Adrenal gland (tissue), 12 donors: ENCODE measurements around the gene INCENP. TPM values are rescaled to one million over a fixed set of nuclear protein-coding genes. Genes with fewer than 3 reads are reported as not detected.

Experiments used
- DNase-seq, 7 donors: peaks; one replicate each; pipeline ENCODE4 v3.0.0-alpha.2; 2019 to 2020
- H3K27ac ChIP-seq, 5 donors: fragments of 200-600 bp; sonication (generic) in 4 of 5; 1 replicate in 3 of 5; 2 replicates in 2 of 5; pipeline versions ENCODE4 v1.5.1 to v1.8.0; 2016 to 2020; ENCODE audit warnings: mild to moderate bottlenecking in 1 of 5
- H3K27me3 ChIP-seq: fragments of 200-600 bp; 2 replicates; pipeline ENCODE4 v1.8.0; 2021
- H3K36me3 ChIP-seq, 2 donors: fragments of 200-600 bp; replicated peaks in 1 of 2; 1 replicate in 1 of 2; 2 replicates in 1 of 2; pipeline versions ENCODE4 v1.5.1 to v1.8.0; 2018 to 2022
- H3K4me1 ChIP-seq, 2 donors: fragments of 200-600 bp; replicated peaks in 1 of 2; 1 replicate in 1 of 2; 2 replicates in 1 of 2; pipeline versions ENCODE4 v1.5.1 to v1.8.0; 2018 to 2021
- H3K4me3 ChIP-seq, 4 donors: fragments of 200-600 bp; sonication (generic) in 3 of 4; one replicate each; pipeline ENCODE4 v1.5.1; 2016 to 2018
- H3K9me3 ChIP-seq, 3 donors: fragments of 200-600 bp; sonication (generic) in 1 of 3; replicated peaks in 1 of 3; 1 replicate in 2 of 3; 2 replicates in 1 of 3; pipeline versions ENCODE4 v1.5.1 to v1.8.0; 2016 to 2021
- POLR2A ChIP-seq, 2 donors: fragments of 450-650 bp; IDR thresholded peaks; one replicate each; pipeline ENCODE4 v1.6.1; 2017; ENCODE audit warnings: antibody characterized with exemption in 2 of 2, mild to moderate bottlenecking in 2 of 2, moderate library complexity in 1 of 2
- WGBS, 4 donors: extraction: QIAGEN DNeasy Blood & Tissue Kit in 2 of 4; methylation state at CpG; one replicate each; pipeline versions ENCODE4 v1.1.5 to v1.1.7; 2013 to 2017; 5-methylcytosine and 5-hydroxymethylcytosine counted together
- intact Hi-C, 2 donors: fragments of 100-400 bp; cut with DNase I; formaldehyde crosslinking; loops; one replicate each; pipeline versions ENCODE4 v1.14.1 to v1.15.0; 2022 to 2023
- polyA plus RNA-seq, 3 donors: library from polyadenylated mRNA; stranded (reverse); fragments of 200-250 nt in 2 of 3; fragments of 350-450 nt in 1 of 3; fragmentation: Illumina TruSeq in 1 of 3; extraction: RNeasy Lipid Tissue Mini Kit (QIAGEN cat#74804) in 1 of 3; gene quantifications; one replicate each; pipeline ENCODE4 v1.2.3, GENCODE V29; 2013 to 2014
- total RNA-seq, 9 donors: library from RNA; depleted of rRNA in 4 of 9; stranded (reverse); fragments of >200 nt in 4 of 9; fragments of 120-200 nt in 1 of 9; fragmentation: NEBNext Ultra II Directional in 1 of 9; extraction: Animal tissue kit (Norgen Biotek cat#: 25700) in 1 of 9; gene quantifications; one replicate each; pipeline versions ENCODE4 v1.1.0 to v1.2.4, GENCODE V29; 2013 to 2023
- TF ChIP-seq, protein P1 (sequence below), 6 experiments: fragments of 450-650 bp in 4 of 6; fragments of 200-600 bp in 2 of 6; sonication (generic) in 1 of 6; IDR thresholded peaks; 1 replicate in 5 of 6; 2 replicates in 1 of 6; pipeline versions ENCODE4 v1.5.1 to v1.8.0; 2016 to 2021; ENCODE audit warnings: antibody characterized with exemption in 6 of 6, mild to moderate bottlenecking in 2 of 6, moderate library complexity in 1 of 6
- donor health status: healthy with polysubstance abuse.
- donor health status: Bipolar disorder and iron deficiency.
- donor health status: DM: yes; HTN: yes; CAD: no.
- donor health status: DM: no; HTN: no; CAD: no.
- donor health status: DM: no; HTN: no; CAD: no.
- donor health status: DM: yes; HTN: yes; CAD: no.

INCENP gene
- total and polyA plus RNA-seq, 12 donors = 1.4 to 23.2 (median 13.8) TPM

- no peaks in the 10 kb centered on the region for H3K36me3 ChIP-seq
- no peak for DNase-seq
- intact Hi-C loops = loop anchor here in 1 of 2 donors (10.0 kb wide), 1 partner anchor 145 kb away; no protein-coding TSS in a partner anchor
- 76 to 89% (median 86%) methylated on average over 1 of the region's 1 CpG for WGBS, 4 donors
- H3K4me3 ChIP-seq = no peak overlapping the region
- no peak overlapping the region for H3K27ac ChIP-seq
- H3K27me3 ChIP-seq = no peaks in the 10 kb centered on the region
- peaks cover 0 to 5% of the 10 kb centered on the region in 2 donors for H3K4me1 ChIP-seq
- TF ChIP-seq, protein P1, sequence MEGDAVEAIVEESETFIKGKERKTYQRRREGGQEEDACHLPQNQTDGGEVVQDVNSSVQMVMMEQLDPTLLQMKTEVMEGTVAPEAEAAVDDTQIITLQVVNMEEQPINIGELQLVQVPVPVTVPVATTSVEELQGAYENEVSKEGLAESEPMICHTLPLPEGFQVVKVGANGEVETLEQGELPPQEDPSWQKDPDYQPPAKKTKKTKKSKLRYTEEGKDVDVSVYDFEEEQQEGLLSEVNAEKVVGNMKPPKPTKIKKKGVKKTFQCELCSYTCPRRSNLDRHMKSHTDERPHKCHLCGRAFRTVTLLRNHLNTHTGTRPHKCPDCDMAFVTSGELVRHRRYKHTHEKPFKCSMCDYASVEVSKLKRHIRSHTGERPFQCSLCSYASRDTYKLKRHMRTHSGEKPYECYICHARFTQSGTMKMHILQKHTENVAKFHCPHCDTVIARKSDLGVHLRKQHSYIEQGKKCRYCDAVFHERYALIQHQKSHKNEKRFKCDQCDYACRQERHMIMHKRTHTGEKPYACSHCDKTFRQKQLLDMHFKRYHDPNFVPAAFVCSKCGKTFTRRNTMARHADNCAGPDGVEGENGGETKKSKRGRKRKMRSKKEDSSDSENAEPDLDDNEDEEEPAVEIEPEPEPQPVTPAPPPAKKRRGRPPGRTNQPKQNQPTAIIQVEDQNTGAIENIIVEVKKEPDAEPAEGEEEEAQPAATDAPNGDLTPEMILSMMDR (IDR thresholded peaks at IDR 0.05) = no peak
- TF ChIP-seq POLR2A (IDR thresholded peaks at IDR 0.05) = no peak
- no peaks in the 10 kb centered on the region for H3K9me3 ChIP-seq
Observed at GRCh38 chr11:62169935-62170334, 46.1 kb downstream of the INCENP start.

DNA sequence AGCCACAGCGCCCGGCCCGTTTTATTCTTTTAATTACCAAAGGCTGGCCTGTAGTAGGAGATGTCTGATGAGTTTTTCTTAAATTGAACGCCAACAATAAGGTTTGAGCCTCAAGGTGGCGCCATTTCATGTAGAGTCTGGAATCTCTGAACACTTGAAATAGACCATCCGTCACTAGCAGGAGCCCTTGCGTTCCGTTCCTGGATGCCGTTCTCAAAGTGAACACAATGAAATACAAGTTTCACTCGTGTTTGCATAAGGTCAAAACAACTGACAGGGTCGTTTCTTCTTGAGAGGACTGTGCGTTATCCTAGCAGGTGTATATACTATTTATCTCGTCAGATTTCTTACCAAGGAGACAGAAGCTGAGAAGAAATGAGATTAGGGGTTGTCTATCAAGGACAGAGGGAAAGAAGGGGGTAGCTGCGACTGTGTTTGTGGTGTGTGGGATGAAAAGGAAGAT, 47.5 kb downstream of the INCENP start:
- Histone ChIP-seq H3K36me3 (no peaks in the 10 kb centered on the region), H3K9me3 (no peaks in the 10 kb centered on the region), H3K4me3 (no peak overlapping the region), H3K27ac (no peak overlapping the region), H3K27me3 (no peaks in the 10 kb centered on the region), H3K4me1 (peaks cover 0 to 5% of the 10 kb centered on the region in 2 donors)
- peak in 1 of 2 donors; percentile 17 for TF ChIP-seq POLR2A (IDR thresholded peaks at IDR 0.05)
- TF ChIP-seq, protein P1 (IDR thresholded peaks at IDR 0.05) = peak; percentile 52 to 69 (median 62)
- 2 to 5% (median 3%) methylated on average over 14 of the region's 14 CpGs for WGBS, 4 donors
- intact Hi-C loops = loop anchor here in 1 of 2 donors (10.0 kb wide), 1 partner anchor 144 kb away; no protein-coding TSS in a partner anchor
- peak; percentile 64 to 91 (median 77) for DNase-seq

GRCh38 chr11:62172294-62172693, 48.5 kb downstream of the INCENP start:
- no peaks in the 10 kb centered on the region for H3K36me3 ChIP-seq
- 63 to 70% (median 69%) methylated on average over 7 of the region's 7 CpGs for WGBS, 4 donors

GRCh38 chr11:62176766-62177165, 53.0 kb downstream of the INCENP start:
- no peak for TF ChIP-seq POLR2A (IDR thresholded peaks at IDR 0.05)
- TF ChIP-seq, protein P1 (IDR thresholded peaks at IDR 0.05) = no peak
- H3K27ac ChIP-seq = no peak overlapping the region
- no peak for DNase-seq
- no peaks in the 10 kb centered on the region for H3K9me3 ChIP-seq
- no peaks in the 10 kb centered on the region for H3K36me3 ChIP-seq
- WGBS, 4 donors = 74 to 84% (median 81%) methylated on average over 3 of the region's 3 CpGs
- H3K27me3 ChIP-seq = no peaks in the 10 kb centered on the region
- intact Hi-C loops = loop anchor here in 1 of 2 donors (10.0 kb wide), 1 partner anchor 138 kb away; no protein-coding TSS in a partner anchor
- no peak overlapping the region for H3K4me3 ChIP-seq
- H3K4me1 ChIP-seq = no peaks in the 10 kb centered on the region

More at GRCh38 chr11:62172294-62172693, 48.5 kb downstream of the INCENP start:
- H3K27me3 ChIP-seq = no peaks in the 10 kb centered on the region
- no peak overlapping the region for H3K27ac ChIP-seq
- H3K4me3 ChIP-seq = no peak overlapping the region
- no peaks in the 10 kb centered on the region for H3K9me3 ChIP-seq
- DNase-seq = no peak
- H3K4me1 ChIP-seq = peaks cover 0 to 5% of the 10 kb centered on the region in 2 donors
- intact Hi-C loops = loop anchor here in 1 of 2 donors (10.0 kb wide), 1 partner anchor 143 kb away; no protein-coding TSS in a partner anchor
- no peak for TF ChIP-seq POLR2A (IDR thresholded peaks at IDR 0.05)
- TF ChIP-seq, protein P1 (IDR thresholded peaks at IDR 0.05) = no peak
